ENCODE measurements around the gene GANC. TPM values are rescaled to one million over a fixed set of nuclear protein-coding genes. Genes with fewer than 3 reads are reported as not detected.

The GANC gene
- total and polyA plus RNA-seq, 2 donors from 2014 or later = 11.3 to 40.4 TPM

DNA sequence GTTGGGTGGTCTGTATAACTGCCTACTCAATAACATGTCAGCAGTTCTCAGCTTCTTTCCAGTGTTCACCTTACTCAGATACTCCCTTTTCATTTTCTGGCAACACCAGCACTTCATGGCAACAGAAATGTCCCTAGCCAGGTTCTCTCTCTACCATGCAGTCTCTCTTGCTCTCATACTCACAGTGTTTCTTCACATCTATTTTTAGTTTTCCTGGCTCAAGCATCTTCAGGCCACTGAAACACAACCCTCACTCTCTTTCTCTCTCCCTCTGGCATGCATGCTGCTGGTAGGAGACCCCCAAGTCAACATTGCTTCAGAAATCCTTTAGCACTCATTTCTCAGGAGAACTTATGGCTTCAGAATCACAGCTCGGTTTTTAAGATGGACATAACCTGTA is 86.2 kb downstream of the GANC start, which contains the start of gene CAPN3:
Gene CAPN3 (plus strand): TSS at position 253 of the 400 bp plus-strand sequence. CDS start 305 bp downstream, outside the sequence.
- DNase-seq = no peak
- Histone ChIP-seq H3K4me3 (ENCODE audit: low read length in 3 of 3) (no peak within 1 kb of the TSS), H3K36me3 (ENCODE audit: control insufficient read depth in 2 of 3, insufficient read depth in 3 of 3, low read length in 3 of 3) (peaks cover 0 to 6% (median 2%) of the 10 kb centered on the region in 3 donors), H3K9me3 (ENCODE audit: control insufficient read depth in 2 of 3, insufficient read depth in 1 of 3, low read length in 3 of 3) (no peaks in the 10 kb centered on the region), H3K9ac (ENCODE audit: low read length in 3 of 3) (no peak within 1 kb of the TSS), H3K4me1 (ENCODE audit: control insufficient read depth in 2 of 3, insufficient read depth in 2 of 3, low read depth in 1 of 3, low read length in 3 of 3) (no peaks in the 10 kb centered on the region), H3K27ac (ENCODE audit: low read depth in 2 of 2, low read length in 2 of 2) (no peak within 1 kb of the TSS), H3K27me3 (ENCODE audit: control insufficient read depth, insufficient read depth, low read length) (no peaks in the 10 kb centered on the region)
- TF ChIP-seq, protein P1, sequence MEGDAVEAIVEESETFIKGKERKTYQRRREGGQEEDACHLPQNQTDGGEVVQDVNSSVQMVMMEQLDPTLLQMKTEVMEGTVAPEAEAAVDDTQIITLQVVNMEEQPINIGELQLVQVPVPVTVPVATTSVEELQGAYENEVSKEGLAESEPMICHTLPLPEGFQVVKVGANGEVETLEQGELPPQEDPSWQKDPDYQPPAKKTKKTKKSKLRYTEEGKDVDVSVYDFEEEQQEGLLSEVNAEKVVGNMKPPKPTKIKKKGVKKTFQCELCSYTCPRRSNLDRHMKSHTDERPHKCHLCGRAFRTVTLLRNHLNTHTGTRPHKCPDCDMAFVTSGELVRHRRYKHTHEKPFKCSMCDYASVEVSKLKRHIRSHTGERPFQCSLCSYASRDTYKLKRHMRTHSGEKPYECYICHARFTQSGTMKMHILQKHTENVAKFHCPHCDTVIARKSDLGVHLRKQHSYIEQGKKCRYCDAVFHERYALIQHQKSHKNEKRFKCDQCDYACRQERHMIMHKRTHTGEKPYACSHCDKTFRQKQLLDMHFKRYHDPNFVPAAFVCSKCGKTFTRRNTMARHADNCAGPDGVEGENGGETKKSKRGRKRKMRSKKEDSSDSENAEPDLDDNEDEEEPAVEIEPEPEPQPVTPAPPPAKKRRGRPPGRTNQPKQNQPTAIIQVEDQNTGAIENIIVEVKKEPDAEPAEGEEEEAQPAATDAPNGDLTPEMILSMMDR (IDR thresholded peaks at IDR 0.05; ENCODE audit: borderline replicate concordance, extremely low read depth, insufficient read depth) = no peak
- FAIRE-seq = no peak
- intact Hi-C loops (cut with DNase I) = loop anchor here (10.0 kb wide), 1 partner anchor 66 kb away; no protein-coding TSS in a partner anchor

DNA sequence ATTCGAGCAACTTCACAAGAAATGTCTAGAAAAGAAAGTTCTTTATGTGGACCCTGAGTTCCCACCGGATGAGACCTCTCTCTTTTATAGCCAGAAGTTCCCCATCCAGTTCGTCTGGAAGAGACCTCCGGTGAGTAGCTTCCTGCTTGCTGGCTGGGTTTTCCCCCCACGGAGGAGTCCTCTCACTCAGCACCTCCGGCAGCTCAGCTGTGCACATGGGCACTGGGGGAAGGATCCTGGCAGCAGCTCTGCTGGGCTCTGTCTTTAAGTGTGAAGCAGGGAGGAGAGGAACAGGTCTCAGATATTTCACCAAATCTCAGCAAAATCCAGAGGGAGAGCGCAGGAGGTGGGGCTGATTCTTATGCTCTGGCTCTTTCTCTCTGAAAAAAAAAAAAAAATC is 87.0 kb downstream of the GANC start:
- Histone ChIP-seq H3K9me3 (ENCODE audit: control insufficient read depth in 2 of 3, insufficient read depth in 1 of 3, low read length in 3 of 3) (no peaks in the 10 kb centered on the region), H3K36me3 (ENCODE audit: control insufficient read depth in 2 of 3, insufficient read depth in 3 of 3, low read length in 3 of 3) (peaks cover 0 to 6% (median 2%) of the 10 kb centered on the region in 3 donors), H3K9ac (ENCODE audit: low read length in 3 of 3) (no peak overlapping the region), H3K4me1 (ENCODE audit: control insufficient read depth in 2 of 3, insufficient read depth in 2 of 3, low read depth in 1 of 3, low read length in 3 of 3) (no peaks in the 10 kb centered on the region), H3K4me3 (ENCODE audit: low read length in 3 of 3) (no peak overlapping the region), H3K27ac (ENCODE audit: low read depth in 2 of 2, low read length in 2 of 2) (no peak overlapping the region), H3K27me3 (ENCODE audit: control insufficient read depth, insufficient read depth, low read length) (no peaks in the 10 kb centered on the region)
- no peak for FAIRE-seq
- intact Hi-C loops (cut with DNase I) = loop anchor here (10.0 kb wide), 1 partner anchor 65 kb away; no protein-coding TSS in a partner anchor
- TF ChIP-seq, protein P1 (IDR thresholded peaks at IDR 0.05; ENCODE audit: borderline replicate concordance, extremely low read depth, insufficient read depth) = no peak
- no peak for DNase-seq

DNA sequence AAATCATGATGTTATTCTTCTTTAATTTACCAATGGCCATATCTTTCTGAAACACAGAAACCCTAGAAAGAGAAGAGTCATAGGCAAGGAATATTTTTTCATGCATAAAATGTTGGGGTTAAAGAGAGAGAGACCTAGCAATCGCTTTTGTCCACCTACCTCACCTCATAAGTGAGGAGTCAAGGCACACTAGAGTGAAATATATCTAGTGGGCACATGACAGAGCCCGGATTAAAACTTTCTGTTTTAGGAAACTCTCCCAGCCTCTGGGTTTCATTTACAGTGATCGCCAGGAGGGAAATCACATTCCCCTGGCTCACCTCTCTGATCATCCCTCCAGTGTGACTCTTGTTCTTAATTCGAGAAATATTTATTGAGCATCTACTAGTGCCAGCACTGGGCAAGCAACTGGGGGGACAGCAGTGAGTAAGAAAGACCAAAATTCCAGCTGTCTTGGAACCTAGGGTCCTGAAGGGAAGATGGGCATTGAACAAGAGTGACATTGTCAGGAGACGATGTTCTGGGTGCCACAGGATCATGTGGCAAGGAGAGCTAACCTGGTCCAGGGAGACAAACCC is 87.6 kb downstream of the GANC start:
- DNase-seq (no peak), FAIRE-seq (no peak)
- intact Hi-C loops (cut with DNase I) = no loop called here
- no peaks in the 10 kb centered on the region for H3K4me1 ChIP-seq (ENCODE audit: control insufficient read depth in 2 of 3, insufficient read depth in 2 of 3, low read depth in 1 of 3, low read length in 3 of 3)
- H3K4me3 ChIP-seq (ENCODE audit: low read length in 3 of 3) = no peak overlapping the region
- H3K9me3 ChIP-seq (ENCODE audit: control insufficient read depth in 2 of 3, insufficient read depth in 1 of 3, low read length in 3 of 3) = no peaks in the 10 kb centered on the region
- no peaks in the 10 kb centered on the region for H3K27me3 ChIP-seq (ENCODE audit: control insufficient read depth, insufficient read depth, low read length)
- peaks cover 0 to 6% (median 2%) of the 10 kb centered on the region in 3 donors for H3K36me3 ChIP-seq (ENCODE audit: control insufficient read depth in 2 of 3, insufficient read depth in 3 of 3, low read length in 3 of 3)
- TF ChIP-seq, protein P1 (IDR thresholded peaks at IDR 0.05; ENCODE audit: borderline replicate concordance, extremely low read depth, insufficient read depth) = no peak
- no peak overlapping the region for H3K9ac ChIP-seq (ENCODE audit: low read length in 3 of 3)
- H3K27ac ChIP-seq (ENCODE audit: low read depth in 2 of 2, low read length in 2 of 2) = no peak overlapping the region

Measured in kidney (tissue), 14 donors.